ENCODE data around the gene TMEM127.
"Not testable (repeated sequence)": the region's sequence is repeated elsewhere in the genome, so short reads cannot be mapped to it uniquely, and the experiment has no call there.

The TMEM127 gene

GRCh38 chr2:96258166-96259022 lies 7.4 kb downstream of the TMEM127 start:
- DNase-seq (ENCODE audit: low read depth), result no peak
- no peak for TF ChIP-seq CTCF (IDR thresholded peaks at IDR 0.05; ENCODE audit: control insufficient read depth, insufficient read depth, low read depth, low read length, missing control alignments)
- H3K4me3 ChIP-seq (ENCODE audit: control insufficient read depth, low read depth, low read length), result no peak overlapping the region

DNA sequence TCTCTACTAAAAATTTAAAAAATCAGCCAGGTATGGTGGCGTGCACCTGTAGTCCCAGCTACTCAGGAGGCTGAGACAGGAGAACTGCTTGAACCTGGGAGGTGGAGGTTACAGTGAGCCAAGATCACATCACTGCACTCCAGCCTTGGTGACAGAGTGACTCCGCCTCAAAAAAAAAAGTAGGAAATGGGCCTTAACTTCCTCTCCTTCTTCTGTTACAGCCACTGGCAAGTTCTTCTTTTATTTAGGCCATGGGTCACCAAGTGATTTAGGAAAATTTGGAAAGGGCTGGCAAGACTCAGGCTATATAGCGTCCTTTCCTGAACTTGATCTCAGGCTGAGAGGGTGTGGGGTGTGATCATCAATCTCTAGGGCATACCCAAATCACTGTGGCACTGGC lies 8.1 kb downstream of the TMEM127 start:
- not testable (repeated sequence) for H3K4me3 ChIP-seq (ENCODE audit: control insufficient read depth, low read depth, low read length); DNase-seq (ENCODE audit: low read depth)

GRCh38 chr2:96256611-96257113 lies 9.1 kb downstream of the TMEM127 start:
- no peak for DNase-seq (ENCODE audit: low read depth)
- no peak overlapping the region for H3K4me3 ChIP-seq (ENCODE audit: control insufficient read depth, low read depth, low read length)
- TF ChIP-seq CTCF (IDR thresholded peaks at IDR 0.05; ENCODE audit: control insufficient read depth, insufficient read depth, low read depth, low read length, missing control alignments), result no peak

- no peak for DNase-seq (ENCODE audit: low read depth)
- TF ChIP-seq CTCF (IDR thresholded peaks at IDR 0.05; ENCODE audit: control insufficient read depth, insufficient read depth, low read depth, low read length, missing control alignments), result no peak
- no peak overlapping the region for H3K4me3 ChIP-seq (ENCODE audit: control insufficient read depth, low read depth, low read length)
Measured at GRCh38 chr2:96254571-96254970, 11.2 kb downstream of the TMEM127 start.

DNA sequence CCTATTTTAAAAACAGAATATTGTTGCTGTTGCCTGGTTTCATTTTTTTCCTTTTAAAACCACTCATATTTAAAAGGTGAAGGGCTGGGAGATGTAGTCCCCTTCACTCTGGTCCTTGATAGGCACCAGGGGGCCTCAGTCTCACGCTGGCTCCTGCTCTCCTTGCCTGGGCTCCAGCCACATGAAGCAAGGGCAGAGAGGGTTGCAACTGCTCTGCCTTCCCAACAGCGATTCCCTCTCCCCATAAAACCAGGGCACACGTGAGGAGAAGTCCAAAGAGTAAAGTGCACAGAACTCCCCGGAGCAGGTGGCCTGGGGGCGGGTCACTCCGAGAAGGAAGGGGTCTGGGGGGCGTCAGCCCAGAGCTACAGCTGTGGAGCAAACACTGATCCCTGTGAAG lies 12.8 kb downstream of the TMEM127 start:
- H3K4me3 ChIP-seq (ENCODE audit: control insufficient read depth, low read depth, low read length), result no peak overlapping the region
- no peak for DNase-seq (ENCODE audit: low read depth)
- no peak for TF ChIP-seq CTCF (IDR thresholded peaks at IDR 0.05; ENCODE audit: control insufficient read depth, insufficient read depth, low read depth, low read length, missing control alignments)

DNA sequence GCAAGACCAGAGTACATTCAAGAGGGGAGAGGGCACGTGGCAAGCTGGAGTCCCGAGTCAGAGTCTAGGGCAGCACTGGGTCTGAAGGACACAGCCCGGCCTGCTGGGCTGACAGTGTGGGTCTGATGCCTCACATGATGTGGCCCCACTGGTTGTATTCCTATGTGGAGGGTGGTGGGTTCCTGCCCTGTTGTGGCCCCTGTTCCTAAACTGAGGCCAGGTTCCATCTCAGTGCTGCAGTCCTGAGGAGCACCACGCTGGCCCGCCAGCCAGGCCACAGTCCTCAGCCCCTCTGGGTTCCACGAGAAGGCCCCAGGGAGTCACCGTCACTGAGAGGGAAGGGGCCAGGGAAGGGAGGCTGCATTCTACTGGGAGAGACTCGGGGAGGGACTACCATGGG lies 13.3 kb downstream of the TMEM127 start:
- H3K4me3 ChIP-seq (ENCODE audit: control insufficient read depth, low read depth, low read length), result no peak overlapping the region
- no peak for TF ChIP-seq CTCF (IDR thresholded peaks at IDR 0.05; ENCODE audit: control insufficient read depth, insufficient read depth, low read depth, low read length, missing control alignments)
- no peak for DNase-seq (ENCODE audit: low read depth)

GRCh38 chr2:96251721-96252292 lies 14.0 kb downstream of the TMEM127 start:
- TF ChIP-seq CTCF (IDR thresholded peaks at IDR 0.05; ENCODE audit: control insufficient read depth, insufficient read depth, low read depth, low read length, missing control alignments), result no peak
- DNase-seq (ENCODE audit: low read depth), result peak; percentile 92
- H3K4me3 ChIP-seq (ENCODE audit: control insufficient read depth, low read depth, low read length), result no peak overlapping the region

Measured in AG09309 (cell line).